ENCODE measurements around the gene ME3.

- no peak for TF ChIP-seq POLR2AphosphoS5 (IDR thresholded peaks at IDR 0.05; ENCODE audit: low read depth, low read length)
- no peak for TF ChIP-seq SIN3A (IDR thresholded peaks at IDR 0.05; ENCODE audit: borderline replicate concordance, insufficient read depth, low read depth, low read length)
- no peak for TF ChIP-seq CTCF (IDR thresholded peaks at IDR 0.05)
- TF ChIP-seq REST (IDR thresholded peaks at IDR 0.05; ENCODE audit: insufficient read depth in 1 of 2, low read depth in 2 of 2, low read length in 1 of 2), result no peak
Observed at GRCh38 chr11:86513138-86513537, 159.3 kb downstream of the ME3 start.
